ENCODE data around the gene LNPEP.

Gene LNPEP

DNA sequence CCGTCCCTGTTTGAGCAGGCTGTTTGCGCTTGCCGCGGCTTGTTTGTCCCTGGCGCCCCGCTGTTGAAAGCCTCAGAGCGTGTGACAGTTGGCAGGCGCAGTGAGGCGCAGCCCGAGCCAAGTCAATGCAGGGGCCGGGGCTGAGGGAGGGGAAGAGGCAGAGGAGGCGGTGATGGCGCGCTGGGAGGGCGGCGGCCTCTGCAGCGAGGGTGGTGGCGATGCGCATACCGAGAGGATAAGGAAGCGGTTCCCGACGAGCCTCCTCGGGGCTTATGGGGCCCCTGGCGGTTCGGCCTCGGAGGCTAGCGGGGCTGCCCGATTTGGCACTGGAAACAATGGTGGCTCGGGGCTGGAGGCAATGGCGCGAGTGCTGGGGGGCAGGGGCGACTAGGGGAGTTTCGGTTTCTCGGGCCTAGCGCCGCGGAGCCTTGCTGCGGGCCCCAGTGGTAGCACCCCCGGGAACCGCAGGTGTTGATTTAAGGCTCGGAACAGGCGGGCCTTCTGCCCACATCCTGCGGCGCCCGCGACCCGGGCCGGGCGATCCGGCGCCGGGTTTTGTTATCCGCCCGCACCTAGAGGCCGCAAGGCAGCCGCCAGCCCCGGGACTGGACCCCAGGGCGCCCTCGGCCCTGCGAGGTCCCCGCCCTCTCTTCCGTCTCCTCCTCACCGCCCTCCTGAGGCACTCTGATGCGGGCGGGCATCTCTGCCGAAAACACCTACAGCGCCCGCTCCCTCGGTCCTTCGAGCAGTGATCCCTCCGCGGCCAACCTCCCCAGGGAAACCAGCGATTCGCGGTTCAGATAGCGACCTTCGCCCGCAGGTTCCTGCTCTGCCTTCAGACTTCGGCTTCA lies 947 bp upstream of the LNPEP start:
- Histone ChIP-seq H2BK120ac (ENCODE audit: low read depth, low read length) (no peak overlapping the region), H2BK12ac (ENCODE audit: low read length) (peak overlapping the region; percentile 97), H4K8ac (ENCODE audit: low read depth, low read length) (no peak overlapping the region), H2AFZ (ENCODE audit: low read length) (peak overlapping the region; percentile 97), H3K36me3 (replicated peaks in 1 of 2; ENCODE audit: control insufficient read depth in 2 of 2, insufficient read depth in 2 of 2, low read length in 2 of 2) (no peaks in the 10 kb centered on the region), H3K14ac (ENCODE audit: low read length) (peak overlapping the region; percentile 63), H2BK5ac (ENCODE audit: low read length) (peak overlapping the region; percentile 94), H3K4me1 (ENCODE audit: control insufficient read depth in 2 of 2, insufficient read depth in 1 of 2, low read depth in 1 of 2, low read length in 2 of 2) (peaks cover 6 to 7% of the 10 kb centered on the region in 2 donors), H3K18ac (ENCODE audit: low read length) (peak overlapping the region; percentile 99), H3K27me3 (ENCODE audit: control insufficient read depth in 3 of 3, insufficient read depth in 3 of 3, low read depth in 1 of 3, low read length in 3 of 3) (peaks cover 0 to 7% (median 0%) of the 10 kb centered on the region in 3 experiments), H3K9ac (ENCODE audit: low read depth, low read length, poor library complexity) (peak overlapping the region; percentile 92), H3K27ac (replicated peaks; ENCODE audit: low read length) (peak overlapping the region; percentile 87), H2AK5ac (ENCODE audit: low read depth, low read length) (no peak overlapping the region), H3K4me3 (ENCODE audit: low read length in 2 of 2) (peak overlapping the region; percentile 82 to 86), H3K4me2 (ENCODE audit: insufficient read depth, low read length, poor library complexity, severe bottlenecking) (peak overlapping the region; percentile 91), H3K23ac (ENCODE audit: low read depth, low read length, poor library complexity) (peak overlapping the region; percentile 98), H3K9me3 (replicated peaks in 1 of 2; ENCODE audit: control insufficient read depth in 2 of 2, insufficient read depth in 1 of 2, low read depth in 1 of 2, low read length in 2 of 2) (peaks cover 0 to 6% of the 10 kb centered on the region in 2 donors), H3K4ac (ENCODE audit: low read length) (no peak overlapping the region), H2BK15ac (ENCODE audit: low read length) (peak overlapping the region; percentile 38), H3K79me1 (ENCODE audit: low read depth, low read length) (peaks cover 4% of the 10 kb centered on the region), H4K91ac (ENCODE audit: low read depth, low read length, poor library complexity) (no peak overlapping the region)
- WGBS, 2 donors (ENCODE audit: extremely low coverage in 2 of 2, insufficient read length in 2 of 2, insufficient replicate concordance in 1 of 2) = no CpG with 5 or more reads among the region's 80 CpGs
- peak; percentile 92 for DNase-seq (ENCODE audit: low spot score)

DNA sequence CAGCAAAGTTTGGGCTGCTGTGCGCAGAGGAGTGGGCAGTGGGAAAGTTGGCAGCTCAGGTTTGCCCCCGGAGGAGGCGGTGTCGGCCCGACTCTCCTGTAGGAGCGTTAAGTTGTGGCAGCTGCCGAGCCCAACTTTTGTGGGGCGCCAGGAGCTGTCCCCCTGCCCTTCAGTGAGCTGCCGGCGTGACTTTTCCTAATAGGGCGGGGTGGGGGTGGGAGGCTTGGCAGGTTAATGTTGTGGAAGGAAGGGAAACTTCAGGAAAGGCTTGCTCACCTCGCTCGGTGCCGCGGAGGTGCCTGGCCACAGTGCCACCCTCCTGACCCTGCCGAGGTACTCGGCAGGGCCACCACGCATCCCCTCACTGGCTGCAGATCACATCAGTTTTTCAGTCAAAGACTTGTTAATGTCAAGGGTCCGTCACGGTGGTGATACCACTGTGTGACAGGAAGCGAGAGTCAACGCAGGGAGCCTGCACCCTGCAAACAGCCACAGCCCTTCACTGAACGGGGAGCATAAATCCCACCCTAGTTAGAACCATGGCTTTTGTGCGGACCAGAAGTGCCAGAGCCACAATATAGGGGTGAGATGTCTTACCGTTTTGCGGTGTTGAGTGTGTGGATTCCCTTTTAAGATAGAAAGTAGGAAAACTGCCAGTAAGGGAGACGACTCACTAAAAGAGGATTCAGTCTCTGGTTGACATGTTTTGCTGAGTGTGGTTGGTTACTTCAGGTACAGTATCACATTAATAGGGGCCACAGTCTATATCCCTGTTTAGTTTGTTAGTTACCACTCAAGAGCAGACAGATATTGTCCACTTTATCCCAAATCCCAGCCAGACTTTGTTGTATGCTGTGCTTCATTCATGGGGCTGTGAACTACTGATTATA lies 796 bp downstream of the LNPEP start:
- H3K4me3 ChIP-seq (ENCODE audit: low read length in 2 of 2) = peak overlapping the region; percentile 86 to 91
- peaks cover 4% of the 10 kb centered on the region for H3K79me1 ChIP-seq (ENCODE audit: low read depth, low read length)

DNA sequence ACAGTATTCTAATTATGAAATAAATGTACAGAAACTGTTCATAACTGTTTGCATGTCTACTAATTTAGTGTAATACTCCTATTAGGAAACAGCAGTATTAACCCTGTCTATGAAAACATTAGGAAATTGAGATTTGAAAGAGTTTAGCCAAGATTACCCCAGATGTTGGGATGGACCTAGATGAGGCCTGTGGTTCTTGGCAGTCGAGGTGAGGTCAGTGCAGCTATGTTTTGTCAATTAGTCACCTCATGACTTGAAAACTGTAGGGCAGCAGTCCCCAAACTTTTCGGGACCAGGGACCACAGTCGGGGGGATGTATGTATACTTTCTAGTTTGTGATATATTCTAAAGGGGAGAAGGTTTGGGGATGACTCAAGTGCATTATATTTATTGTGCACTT lies 4.7 kb downstream of the LNPEP start:
- H3K4me3 ChIP-seq (ENCODE audit: low read length in 2 of 2) = no peak overlapping the region
- no peak overlapping the region for H3K18ac ChIP-seq (ENCODE audit: low read length)
- H2BK12ac ChIP-seq (ENCODE audit: low read length) = no peak overlapping the region
- no peak overlapping the region for H4K91ac ChIP-seq (ENCODE audit: low read depth, low read length, poor library complexity)
- H2BK120ac ChIP-seq (ENCODE audit: low read depth, low read length) = no peak overlapping the region
- no peak overlapping the region for H2AK5ac ChIP-seq (ENCODE audit: low read depth, low read length)
- no peak overlapping the region for H3K23ac ChIP-seq (ENCODE audit: low read depth, low read length, poor library complexity)
- H3K27ac ChIP-seq (replicated peaks; ENCODE audit: low read length) = no peak overlapping the region
- no CpG with 5 or more reads among the region's 3 CpGs for WGBS, 2 donors (ENCODE audit: extremely low coverage in 2 of 2, insufficient read length in 2 of 2, insufficient replicate concordance in 1 of 2)
- H4K8ac ChIP-seq (ENCODE audit: low read depth, low read length) = no peak overlapping the region
- no peak overlapping the region for H3K14ac ChIP-seq (ENCODE audit: low read length)
- peaks cover 0 to 4% of the 10 kb centered on the region in 2 donors for H3K4me1 ChIP-seq (ENCODE audit: control insufficient read depth in 2 of 2, insufficient read depth in 1 of 2, low read depth in 1 of 2, low read length in 2 of 2)
- no peak overlapping the region for H3K9ac ChIP-seq (ENCODE audit: low read depth, low read length, poor library complexity)
- H3K79me1 ChIP-seq (ENCODE audit: low read depth, low read length) = peaks cover 4% of the 10 kb centered on the region
- no peak overlapping the region for H2BK5ac ChIP-seq (ENCODE audit: low read length)
- no peak overlapping the region for H3K4ac ChIP-seq (ENCODE audit: low read length)
- H2AFZ ChIP-seq (ENCODE audit: low read length) = no peak overlapping the region
- no peak for DNase-seq (ENCODE audit: low spot score)
- peaks cover 0 to 6% of the 10 kb centered on the region in 2 donors for H3K9me3 ChIP-seq (replicated peaks in 1 of 2; ENCODE audit: control insufficient read depth in 2 of 2, insufficient read depth in 1 of 2, low read depth in 1 of 2, low read length in 2 of 2)
- H3K27me3 ChIP-seq (ENCODE audit: control insufficient read depth in 3 of 3, insufficient read depth in 3 of 3, low read depth in 1 of 3, low read length in 3 of 3) = peaks cover 0 to 7% (median 0%) of the 10 kb centered on the region in 3 experiments
- H2BK15ac ChIP-seq (ENCODE audit: low read length) = no peak overlapping the region
- no peak overlapping the region for H3K4me2 ChIP-seq (ENCODE audit: insufficient read depth, low read length, poor library complexity, severe bottlenecking)
- H3K36me3 ChIP-seq (replicated peaks in 1 of 2; ENCODE audit: control insufficient read depth in 2 of 2, insufficient read depth in 2 of 2, low read length in 2 of 2) = peaks cover 0 to 2% of the 10 kb centered on the region in 2 donors

More for the DNA sequence above, 796 bp downstream of the LNPEP start:
- peak overlapping the region; percentile 94 for H2BK5ac ChIP-seq (ENCODE audit: low read length)
- no peak overlapping the region for H4K91ac ChIP-seq (ENCODE audit: low read depth, low read length, poor library complexity)
- no peak overlapping the region for H3K4ac ChIP-seq (ENCODE audit: low read length)
- H2AFZ ChIP-seq (ENCODE audit: low read length) = peak overlapping the region; percentile 97
- H3K4me2 ChIP-seq (ENCODE audit: insufficient read depth, low read length, poor library complexity, severe bottlenecking) = peak overlapping the region; percentile 86
- no peak overlapping the region for H3K23ac ChIP-seq (ENCODE audit: low read depth, low read length, poor library complexity)
- no CpG with 5 or more reads among the region's 27 CpGs for WGBS, 2 donors (ENCODE audit: extremely low coverage in 2 of 2, insufficient read length in 2 of 2, insufficient replicate concordance in 1 of 2)
- DNase-seq (ENCODE audit: low spot score) = peak; percentile 23
- H3K4me1 ChIP-seq (ENCODE audit: control insufficient read depth in 2 of 2, insufficient read depth in 1 of 2, low read depth in 1 of 2, low read length in 2 of 2) = peaks cover 6 to 7% of the 10 kb centered on the region in 2 donors
- H3K27ac ChIP-seq (replicated peaks; ENCODE audit: low read length) = no peak overlapping the region
- peak overlapping the region; percentile 87 for H3K9ac ChIP-seq (ENCODE audit: low read depth, low read length, poor library complexity)
- no peaks in the 10 kb centered on the region for H3K36me3 ChIP-seq (replicated peaks in 1 of 2; ENCODE audit: control insufficient read depth in 2 of 2, insufficient read depth in 2 of 2, low read length in 2 of 2)
- H3K14ac ChIP-seq (ENCODE audit: low read length) = no peak overlapping the region
- H3K27me3 ChIP-seq (ENCODE audit: control insufficient read depth in 3 of 3, insufficient read depth in 3 of 3, low read depth in 1 of 3, low read length in 3 of 3) = peaks cover 0 to 7% (median 0%) of the 10 kb centered on the region in 3 experiments
- H2AK5ac ChIP-seq (ENCODE audit: low read depth, low read length) = no peak overlapping the region
- H2BK15ac ChIP-seq (ENCODE audit: low read length) = peak overlapping the region; percentile 51
- no peak overlapping the region for H4K8ac ChIP-seq (ENCODE audit: low read depth, low read length)
- no peak overlapping the region for H2BK12ac ChIP-seq (ENCODE audit: low read length)
- no peak overlapping the region for H2BK120ac ChIP-seq (ENCODE audit: low read depth, low read length)
- H3K18ac ChIP-seq (ENCODE audit: low read length) = peak overlapping the region; percentile 95
- peaks cover 0 to 6% of the 10 kb centered on the region in 2 donors for H3K9me3 ChIP-seq (replicated peaks in 1 of 2; ENCODE audit: control insufficient read depth in 2 of 2, insufficient read depth in 1 of 2, low read depth in 1 of 2, low read length in 2 of 2)

Measured in neuronal stem cell (in vitro differentiated cells).